Activated T-cell treated with anti-CD3 and anti-CD28 coated beads, Interleukin-2, amount 50 U/mL, for 4 hours (primary cell): Measurements from ENCODE around the gene MGARP. TPM values are rescaled to one million over a fixed set of nuclear protein-coding genes. Genes with fewer than 3 reads are reported as not detected.
"Not testable (repeated sequence)": the region's sequence is repeated elsewhere in the genome, so short reads cannot be mapped to it uniquely, and the experiment has no call there.

ENCODE experiments used
- ATAC-seq, 2 donors: fragments of 200-7000 bp; cut with Tn5 transposase; one replicate each; pipeline ENCODE4 v1.10.0; 2021
- DNase-seq: peaks from one replicate; pipeline ENCODE4 v3.0.0-alpha.2; 2020
- H3K27me3 Mint-ChIP-seq: one replicate; pipeline ENCODE4 v1.8.0; 2021; ENCODE audit warnings: low read depth, mixed read lengths
- H3K36me3 Mint-ChIP-seq: one replicate; pipeline ENCODE4 v1.8.0; 2022; ENCODE audit warnings: mixed read lengths; ENCODE audit not compliant: insufficient read depth
- H3K4me1 Mint-ChIP-seq: one replicate; pipeline ENCODE4 v1.8.0; 2021; ENCODE audit warnings: low read depth, mixed read lengths
- H3K4me3 Mint-ChIP-seq: one replicate; pipeline ENCODE4 v1.8.0; 2021; ENCODE audit warnings: mild to moderate bottlenecking, moderate library complexity, mixed read lengths
- H3K9me3 Mint-ChIP-seq: one replicate; pipeline ENCODE4 v1.8.0; 2021; ENCODE audit warnings: mixed read lengths
- total RNA-seq, 3 donors: library from RNA; stranded (reverse); gene quantifications; one replicate each; pipeline ENCODE4 v1.2.1, GENCODE V29; 2021

Gene MGARP
- total RNA-seq, 3 donors from 2014 or later: 0.23 TPM; not detected in 2

DNA sequence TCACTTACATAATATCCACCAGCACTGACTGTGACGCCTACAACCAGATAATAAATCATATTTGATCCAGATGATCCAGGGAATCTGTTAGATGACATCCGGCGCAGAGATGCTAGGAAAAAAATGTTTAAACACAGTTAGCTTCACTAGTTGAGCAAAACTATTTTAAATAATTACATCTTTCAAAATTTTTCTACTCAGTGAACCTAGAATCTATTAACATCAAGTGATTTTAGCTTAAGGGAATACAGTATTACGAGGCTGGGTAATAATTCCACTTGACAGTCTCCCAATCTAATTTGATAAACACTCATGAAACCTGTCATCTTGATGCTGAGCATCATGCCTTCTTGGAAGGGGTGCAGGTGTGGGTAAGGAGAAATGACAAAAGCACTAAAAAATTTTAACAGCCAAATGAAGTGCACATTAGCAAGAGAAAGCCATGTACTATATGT, 4.7 kb downstream of the MGARP start:
- H3K4me3 Mint-ChIP-seq: no peak overlapping the region
- ATAC-seq: no peak
- H3K4me1 Mint-ChIP-seq: peaks cover 11% of the 10 kb centered on the region
- no peaks in the 10 kb centered on the region for H3K9me3 Mint-ChIP-seq
- H3K27me3 Mint-ChIP-seq: peaks cover 37% of the 10 kb centered on the region
- no peaks in the 10 kb centered on the region for H3K36me3 Mint-ChIP-seq
- DNase-seq: no peak

DNA sequence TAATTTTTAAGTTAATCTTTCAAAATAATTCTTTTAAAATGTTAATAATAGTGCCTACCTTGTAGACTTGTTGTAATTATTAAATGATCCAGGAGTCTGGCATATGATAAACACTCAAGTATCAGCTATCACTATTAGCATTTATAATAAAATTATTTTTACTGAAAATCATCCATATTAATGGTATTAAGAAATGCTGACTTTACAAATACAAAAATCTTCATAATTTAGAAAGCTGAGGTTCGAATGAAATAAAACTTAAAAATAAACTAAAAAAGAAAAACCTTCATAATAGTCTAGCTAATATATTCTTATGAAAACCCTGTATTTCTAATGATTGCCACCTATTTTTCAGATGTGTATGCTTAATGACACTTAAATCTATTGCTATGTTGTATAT, 5.2 kb downstream of the MGARP start:
- H3K9me3 Mint-ChIP-seq: no peaks in the 10 kb centered on the region
- peaks cover 32% of the 10 kb centered on the region for H3K27me3 Mint-ChIP-seq
- H3K4me1 Mint-ChIP-seq: peaks cover 11% of the 10 kb centered on the region
- DNase-seq (no peak), ATAC-seq (no peak)
- no peak overlapping the region for H3K4me3 Mint-ChIP-seq
- no peaks in the 10 kb centered on the region for H3K36me3 Mint-ChIP-seq

DNA sequence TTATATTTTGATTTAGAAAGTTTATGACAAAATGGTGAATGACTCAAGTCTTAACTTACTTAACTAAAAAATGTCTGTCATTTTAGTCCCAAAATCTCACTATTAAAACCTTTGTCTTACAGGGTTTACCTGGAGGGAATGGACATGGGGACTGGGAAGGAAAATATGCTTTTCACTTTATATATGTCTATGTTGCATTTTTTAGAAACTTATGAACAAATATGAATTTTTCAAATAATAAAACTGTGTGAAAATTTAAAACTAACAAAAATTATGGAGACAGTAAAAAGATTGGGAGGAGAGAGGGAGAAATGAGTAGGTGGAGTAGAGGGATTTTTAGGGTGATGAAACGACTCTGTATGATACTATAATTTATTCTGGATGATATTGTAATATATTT, 6.2 kb downstream of the MGARP start:
- Mint-ChIP-seq H3K36me3 (no peaks in the 10 kb centered on the region), H3K9me3 (no peaks in the 10 kb centered on the region), H3K4me1 (peaks cover 2% of the 10 kb centered on the region), H3K27me3 (peaks cover 24% of the 10 kb centered on the region), H3K4me3 (no peak overlapping the region)
- ATAC-seq: no peak
- DNase-seq: no peak

DNA sequence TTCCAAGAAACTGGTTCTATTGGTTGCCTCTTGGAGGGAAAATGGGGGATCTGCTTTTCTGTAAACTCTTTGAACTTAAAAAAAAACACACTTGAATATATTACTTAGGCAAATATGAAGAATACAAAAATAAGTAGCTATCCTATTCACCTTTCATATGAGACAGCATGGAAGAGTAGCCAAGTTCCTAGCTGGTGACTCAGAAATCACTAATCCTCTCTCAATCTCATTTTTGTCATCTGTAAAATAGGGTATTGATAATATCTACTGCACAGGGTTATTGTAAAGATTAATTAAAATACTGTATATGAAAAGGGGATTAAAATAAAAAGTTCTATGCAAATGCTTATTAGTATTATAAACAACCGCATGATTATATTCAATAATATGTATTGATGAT, 12.7 kb downstream of the MGARP start:
- peak overlapping the region; percentile 70 for H3K4me3 Mint-ChIP-seq
- no peaks in the 10 kb centered on the region for H3K27me3 Mint-ChIP-seq
- H3K4me1 Mint-ChIP-seq: peaks cover 26% of the 10 kb centered on the region
- no peak for ATAC-seq
- no peak for DNase-seq
- no peaks in the 10 kb centered on the region for H3K9me3 Mint-ChIP-seq
- H3K36me3 Mint-ChIP-seq: no peaks in the 10 kb centered on the region

GRCh38 chr4:139266583-139267257, 13.3 kb downstream of the MGARP start:
- Mint-ChIP-seq H3K4me1 (peaks cover 26% of the 10 kb centered on the region), H3K36me3 (no peaks in the 10 kb centered on the region), H3K27me3 (peaks cover under 1% of the 10 kb centered on the region), H3K4me3 (peak overlapping the region; percentile 70), H3K9me3 (no peaks in the 10 kb centered on the region)
- DNase-seq (peak; percentile 38), ATAC-seq (peak; percentile 94 to 96)

GRCh38 chr4:139266208-139266582, 13.8 kb downstream of the MGARP start:
- Mint-ChIP-seq H3K4me1 (peaks cover 26% of the 10 kb centered on the region), H3K4me3 (peak overlapping the region; percentile 70), H3K36me3 (no peaks in the 10 kb centered on the region), H3K27me3 (peaks cover 2% of the 10 kb centered on the region), H3K9me3 (no peaks in the 10 kb centered on the region)
- DNase-seq (no peak), ATAC-seq (peak in 1 of 2 donors; percentile 1)

GRCh38 chr4:139265654-139266053, 14.4 kb downstream of the MGARP start:
- H3K9me3 Mint-ChIP-seq: no peaks in the 10 kb centered on the region
- DNase-seq: no peak
- H3K27me3 Mint-ChIP-seq: peaks cover 2% of the 10 kb centered on the region
- no peaks in the 10 kb centered on the region for H3K36me3 Mint-ChIP-seq
- H3K4me1 Mint-ChIP-seq: peaks cover 26% of the 10 kb centered on the region
- H3K4me3 Mint-ChIP-seq: no peak overlapping the region
- no peak for ATAC-seq

DNA sequence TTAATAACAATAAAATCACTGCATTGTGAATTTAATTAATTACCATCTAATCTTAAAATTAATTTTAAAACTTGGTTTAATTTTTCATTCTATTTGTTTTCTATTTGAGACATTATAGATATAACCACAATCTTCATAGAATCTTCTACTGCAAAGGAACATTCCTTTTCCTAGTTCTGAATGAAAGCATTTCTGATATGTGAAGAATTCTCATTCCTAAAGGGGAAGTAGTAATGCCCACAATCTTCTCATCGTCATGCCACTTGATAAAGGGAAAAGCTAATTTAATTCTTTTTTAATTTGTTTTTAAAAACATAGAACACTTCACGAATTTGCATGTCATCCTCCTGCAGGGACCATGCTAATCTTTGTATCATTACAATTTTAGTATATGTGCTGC, 23.7 kb downstream of the MGARP start:
- no peak for DNase-seq
- no peak for ATAC-seq
- H3K9me3 Mint-ChIP-seq: no peaks in the 10 kb centered on the region
- no peak overlapping the region for H3K4me3 Mint-ChIP-seq
- H3K36me3 Mint-ChIP-seq: no peaks in the 10 kb centered on the region
- peaks cover 4% of the 10 kb centered on the region for H3K27me3 Mint-ChIP-seq
- no peaks in the 10 kb centered on the region for H3K4me1 Mint-ChIP-seq

GRCh38 chr4:139255581-139255980, 24.4 kb downstream of the MGARP start:
- not testable (repeated sequence) for ATAC-seq, H3K4me1 Mint-ChIP-seq, H3K36me3 Mint-ChIP-seq, H3K4me3 Mint-ChIP-seq, H3K27me3 Mint-ChIP-seq, H3K9me3 Mint-ChIP-seq, DNase-seq

DNA sequence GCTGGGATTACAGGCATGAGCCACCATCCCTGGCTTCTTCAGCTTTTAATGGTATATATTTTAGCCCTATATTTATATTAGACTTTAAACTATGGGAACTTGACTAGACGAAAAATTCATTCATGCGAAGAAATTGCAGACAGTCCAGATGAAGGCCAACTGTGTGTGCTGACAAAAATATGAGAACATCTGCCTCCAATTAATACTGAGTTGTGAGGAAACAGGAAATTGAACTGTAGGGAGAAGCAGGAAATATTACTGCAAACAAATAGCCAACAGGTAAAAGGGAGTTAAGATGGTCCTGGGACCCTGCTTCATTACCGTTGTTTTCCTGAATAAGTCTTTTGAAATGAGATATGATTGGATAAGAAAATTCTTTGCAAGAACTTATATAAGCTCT, 26.3 kb downstream of the MGARP start:
- Mint-ChIP-seq H3K4me1 (no peaks in the 10 kb centered on the region), H3K9me3 (no peaks in the 10 kb centered on the region), H3K27me3 (no peaks in the 10 kb centered on the region), H3K36me3 (no peaks in the 10 kb centered on the region), H3K4me3 (no peak overlapping the region)
- DNase-seq (no peak), ATAC-seq (no peak)

DNA sequence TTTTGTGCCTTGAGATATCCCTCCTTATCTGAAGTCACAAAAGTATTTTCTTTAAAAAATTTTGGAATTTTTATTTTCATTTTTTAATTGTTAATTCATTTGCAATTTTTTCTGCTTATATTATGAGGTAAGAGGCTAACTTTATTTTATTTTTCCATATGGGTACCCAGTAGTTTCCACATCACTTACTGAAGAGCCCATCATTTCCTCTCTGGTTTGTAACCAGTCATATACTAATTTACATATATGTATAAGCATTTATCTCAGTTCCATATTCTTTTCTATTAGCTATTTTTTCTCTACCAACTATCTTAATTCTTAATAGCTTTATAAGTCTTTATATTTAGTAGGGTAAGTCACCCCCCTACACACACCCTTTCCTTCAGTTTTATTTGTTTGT, 27.0 kb downstream of the MGARP start:
- no peak overlapping the region for H3K4me3 Mint-ChIP-seq
- no peak for DNase-seq
- H3K4me1 Mint-ChIP-seq: no peaks in the 10 kb centered on the region
- no peaks in the 10 kb centered on the region for H3K36me3 Mint-ChIP-seq
- no peak for ATAC-seq
- no peaks in the 10 kb centered on the region for H3K27me3 Mint-ChIP-seq
- no peaks in the 10 kb centered on the region for H3K9me3 Mint-ChIP-seq

DNA sequence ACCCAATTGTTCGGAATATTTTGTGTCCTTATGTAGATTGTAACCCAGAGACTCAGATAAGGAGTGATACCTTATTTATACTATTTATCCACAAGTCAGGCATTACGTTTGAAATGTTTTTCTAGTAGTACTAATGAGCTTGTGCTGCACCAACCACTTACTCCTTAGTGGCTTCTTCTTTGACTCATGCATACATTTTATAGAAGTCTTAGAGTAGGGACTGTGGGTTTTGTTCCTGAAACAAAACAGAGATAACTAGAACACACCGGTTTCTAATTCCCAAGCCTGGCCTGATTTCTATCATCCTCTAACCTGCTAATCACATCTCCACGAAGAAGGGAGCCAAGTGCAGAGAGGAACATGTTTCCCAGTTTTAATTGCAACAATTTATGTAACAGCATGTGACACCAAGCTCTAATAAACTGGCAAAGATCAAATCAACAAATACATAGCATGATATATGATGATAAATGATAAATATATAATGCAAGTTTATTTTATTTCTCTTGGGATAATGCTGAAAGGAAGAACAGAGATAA, 32.3 kb downstream of the MGARP start:
- DNase-seq (no peak), ATAC-seq (no peak)
- H3K27me3 Mint-ChIP-seq: no peaks in the 10 kb centered on the region
- no peaks in the 10 kb centered on the region for H3K36me3 Mint-ChIP-seq
- no peaks in the 10 kb centered on the region for H3K4me1 Mint-ChIP-seq
- H3K4me3 Mint-ChIP-seq: no peak overlapping the region
- H3K9me3 Mint-ChIP-seq: no peaks in the 10 kb centered on the region

DNA sequence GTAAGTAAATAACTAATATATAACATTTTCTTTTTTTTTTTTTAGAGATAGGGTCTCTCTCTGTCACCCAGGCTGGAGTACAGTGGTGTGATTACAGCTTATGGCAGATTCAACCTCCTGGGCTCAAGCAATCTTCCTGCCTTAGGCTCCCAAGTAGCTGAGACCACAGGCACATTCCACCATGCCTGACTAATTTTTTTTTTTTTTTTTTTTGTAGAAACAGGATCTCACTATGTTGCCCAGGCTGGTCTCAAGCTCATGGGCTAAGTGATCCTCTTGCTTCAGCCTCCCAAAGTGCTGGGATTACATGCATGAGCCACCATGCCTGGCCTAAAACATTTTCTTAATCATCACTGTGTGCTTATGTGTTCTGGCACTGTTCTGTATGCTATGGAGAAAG, 32.8 kb downstream of the MGARP start:
- Mint-ChIP-seq H3K4me3 (no peak overlapping the region), H3K4me1 (no peaks in the 10 kb centered on the region), H3K36me3 (no peaks in the 10 kb centered on the region), H3K27me3 (no peaks in the 10 kb centered on the region), H3K9me3 (no peaks in the 10 kb centered on the region)
- DNase-seq (no peak), ATAC-seq (no peak)

DNA sequence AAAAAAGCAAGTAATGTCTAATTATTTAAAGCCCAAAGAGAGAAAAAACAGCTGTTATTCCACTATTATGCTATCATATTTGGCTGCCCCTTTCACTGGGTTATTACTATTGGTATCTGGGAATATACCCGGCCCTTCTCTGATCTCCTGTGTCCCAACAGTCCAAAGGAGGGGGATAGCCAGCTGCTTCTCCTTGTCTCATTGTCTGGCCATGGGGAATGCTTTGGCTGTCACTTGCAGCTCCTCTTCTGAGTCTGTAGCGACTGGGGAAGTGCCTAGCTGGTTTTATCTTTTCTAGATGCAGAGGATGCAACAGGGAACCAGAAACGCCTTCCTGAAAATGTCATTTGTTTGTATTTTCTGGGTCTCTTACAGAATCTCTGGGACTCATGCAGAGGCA, 33.9 kb downstream of the MGARP start:
- Mint-ChIP-seq H3K4me3 (no peak overlapping the region), H3K36me3 (no peaks in the 10 kb centered on the region), H3K9me3 (no peaks in the 10 kb centered on the region), H3K4me1 (no peaks in the 10 kb centered on the region), H3K27me3 (no peaks in the 10 kb centered on the region)
- DNase-seq: no peak
- ATAC-seq: no peak

GRCh38 chr4:139245590-139245989, 34.4 kb downstream of the MGARP start:
- Mint-ChIP-seq H3K4me3 (no peak overlapping the region), H3K9me3 (no peaks in the 10 kb centered on the region), H3K27me3 (no peaks in the 10 kb centered on the region), H3K36me3 (no peaks in the 10 kb centered on the region), H3K4me1 (no peaks in the 10 kb centered on the region)
- no peak for DNase-seq
- ATAC-seq: no peak
